ENCODE measurements around the gene TMEM220.

The TMEM220 gene

DNA sequence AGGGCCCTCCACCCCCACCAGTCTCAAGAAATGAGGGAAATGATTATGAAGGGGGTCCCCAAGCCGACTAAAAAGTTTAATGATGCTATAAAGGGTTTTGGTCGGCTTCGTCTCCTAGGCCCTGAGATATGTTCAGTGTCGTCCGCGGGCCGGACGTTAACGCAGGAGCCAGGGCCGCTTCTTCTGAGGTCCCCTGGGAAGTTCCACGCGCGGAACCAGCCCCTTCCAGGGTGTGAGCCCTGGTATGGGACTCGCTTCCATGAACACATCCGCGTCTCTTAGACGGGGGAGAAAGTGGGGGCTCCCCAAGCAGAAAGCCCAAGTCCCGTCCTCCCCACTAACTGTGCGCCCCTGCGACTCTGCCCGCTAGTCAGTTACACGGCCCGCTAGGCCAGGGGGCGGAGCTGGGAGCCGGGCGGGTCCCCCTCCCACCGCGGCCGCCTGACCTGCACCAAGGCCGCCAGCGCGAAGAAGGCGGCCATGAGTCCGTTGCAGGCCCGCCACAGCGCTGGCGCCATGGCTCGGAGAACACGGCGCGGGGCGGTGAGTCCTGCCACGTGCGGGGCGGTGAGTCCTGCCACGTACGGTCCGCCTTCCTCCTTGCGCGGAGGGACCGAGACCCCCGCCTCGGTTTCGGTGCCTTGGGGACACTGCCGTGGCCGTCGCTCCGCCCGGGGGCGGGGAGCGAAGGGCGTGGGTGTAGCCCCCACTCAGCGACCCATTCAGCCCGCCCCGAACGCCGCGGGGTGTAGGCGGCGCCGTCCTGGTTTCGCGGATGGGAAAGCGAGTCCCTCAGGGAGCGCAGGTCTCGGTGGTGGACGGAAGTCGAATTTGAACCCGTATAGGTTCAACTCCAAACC lies at the start of gene TMEM220:
TMEM220 (minus strand) TSS at position 690 of the 860 bp plus-strand sequence; CDS start at position 518, 172 bp downstream.
- DNase-seq (ENCODE audit: low spot score): no peak

GRCh38 chr17:10779609-10780008 lies 49.8 kb upstream of the TMEM220 start:
- DNase-seq (ENCODE audit: low spot score): no peak

GRCh38 chr17:10777890-10778289 lies 48.1 kb upstream of the TMEM220 start:
- DNase-seq (ENCODE audit: low spot score): no peak

DNA sequence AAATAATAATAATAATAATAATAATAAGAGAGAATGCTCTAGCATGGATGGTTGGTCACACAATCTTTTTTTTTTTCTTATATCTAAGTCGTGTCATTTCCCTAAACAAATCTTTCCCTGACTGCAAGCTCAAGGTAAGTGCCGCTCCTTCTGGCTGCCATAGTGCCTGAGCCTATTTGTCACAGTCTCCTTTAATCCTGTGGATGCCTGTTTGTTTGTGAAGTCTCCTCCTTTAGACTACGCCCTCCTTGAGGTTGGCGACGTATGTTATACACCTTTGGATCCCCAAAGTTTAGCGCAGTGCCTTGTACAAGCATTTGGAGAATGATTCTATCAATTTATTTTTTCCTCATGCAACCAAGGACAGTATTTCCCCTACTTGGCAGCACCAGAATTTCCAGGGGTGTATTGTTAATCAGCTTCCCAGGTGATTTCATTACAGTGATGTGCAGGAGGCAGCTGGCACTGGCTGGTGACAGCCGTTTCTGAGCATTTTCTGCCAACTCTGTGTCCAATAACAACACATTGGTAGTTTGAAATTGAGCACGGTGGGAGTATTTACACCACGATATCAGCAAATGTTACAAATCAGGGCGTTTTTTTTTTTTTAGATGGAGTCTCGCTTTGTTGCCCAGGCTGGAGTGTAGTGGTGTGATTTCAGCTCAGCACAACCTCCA lies 47.4 kb upstream of the TMEM220 start:
- DNase-seq (ENCODE audit: low spot score): no peak

DNA sequence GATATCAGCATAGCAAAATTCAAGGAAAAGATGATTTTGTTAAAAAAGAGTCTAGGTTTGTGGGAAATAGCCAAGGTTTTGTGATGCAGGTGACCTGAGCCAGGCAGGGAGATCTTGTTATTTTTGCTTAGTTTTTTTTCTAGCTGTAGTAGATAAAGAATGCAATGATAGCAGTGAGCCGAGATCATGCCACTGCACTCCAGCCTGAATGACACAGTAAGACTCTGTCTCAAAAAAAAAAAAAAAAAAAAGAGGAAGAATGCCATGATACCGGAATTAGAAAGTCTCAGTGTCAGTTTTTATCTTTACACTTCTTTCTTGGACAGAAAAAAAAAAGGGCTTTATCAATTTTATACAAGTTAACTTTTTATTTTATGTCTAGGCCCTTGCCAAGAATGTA lies 46.6 kb upstream of the TMEM220 start:
- no peak for DNase-seq (ENCODE audit: low spot score)

DNA sequence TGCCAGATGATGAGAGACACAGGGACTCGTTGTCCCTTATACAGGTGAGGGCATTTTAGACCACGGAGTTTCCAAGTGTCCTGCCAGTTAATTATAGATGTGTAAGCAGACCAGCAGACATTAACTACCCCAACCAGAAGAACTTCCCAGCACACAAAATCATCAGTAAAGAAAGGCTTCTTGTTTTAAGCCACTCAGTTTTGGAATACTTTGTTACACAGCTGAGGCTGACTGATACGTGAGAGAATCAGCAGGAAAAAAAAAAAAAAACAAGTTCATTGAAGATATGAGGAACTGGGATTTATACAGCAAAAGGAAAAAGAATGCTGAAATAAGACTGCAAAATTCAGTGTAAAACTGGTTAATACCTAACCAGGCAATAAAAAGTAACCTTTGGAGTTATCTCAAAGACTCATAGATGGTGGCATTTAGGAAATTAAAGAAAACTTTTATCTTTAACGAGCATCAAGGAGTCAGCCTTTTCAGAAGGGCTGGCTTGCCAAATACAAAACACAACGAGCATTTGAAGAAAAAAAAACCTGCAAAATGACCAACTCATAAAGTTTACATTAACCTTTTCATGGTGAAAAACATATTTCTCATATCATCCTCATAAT lies 46.0 kb upstream of the TMEM220 start:
- DNase-seq (ENCODE audit: low spot score): no peak

- DNase-seq (ENCODE audit: low spot score): no peak
Observed at GRCh38 chr17:10775058-10775457, 45.2 kb upstream of the TMEM220 start.

- DNase-seq (ENCODE audit: low spot score): no peak
Observed at GRCh38 chr17:10773391-10773790, 43.6 kb upstream of the TMEM220 start.

DNA sequence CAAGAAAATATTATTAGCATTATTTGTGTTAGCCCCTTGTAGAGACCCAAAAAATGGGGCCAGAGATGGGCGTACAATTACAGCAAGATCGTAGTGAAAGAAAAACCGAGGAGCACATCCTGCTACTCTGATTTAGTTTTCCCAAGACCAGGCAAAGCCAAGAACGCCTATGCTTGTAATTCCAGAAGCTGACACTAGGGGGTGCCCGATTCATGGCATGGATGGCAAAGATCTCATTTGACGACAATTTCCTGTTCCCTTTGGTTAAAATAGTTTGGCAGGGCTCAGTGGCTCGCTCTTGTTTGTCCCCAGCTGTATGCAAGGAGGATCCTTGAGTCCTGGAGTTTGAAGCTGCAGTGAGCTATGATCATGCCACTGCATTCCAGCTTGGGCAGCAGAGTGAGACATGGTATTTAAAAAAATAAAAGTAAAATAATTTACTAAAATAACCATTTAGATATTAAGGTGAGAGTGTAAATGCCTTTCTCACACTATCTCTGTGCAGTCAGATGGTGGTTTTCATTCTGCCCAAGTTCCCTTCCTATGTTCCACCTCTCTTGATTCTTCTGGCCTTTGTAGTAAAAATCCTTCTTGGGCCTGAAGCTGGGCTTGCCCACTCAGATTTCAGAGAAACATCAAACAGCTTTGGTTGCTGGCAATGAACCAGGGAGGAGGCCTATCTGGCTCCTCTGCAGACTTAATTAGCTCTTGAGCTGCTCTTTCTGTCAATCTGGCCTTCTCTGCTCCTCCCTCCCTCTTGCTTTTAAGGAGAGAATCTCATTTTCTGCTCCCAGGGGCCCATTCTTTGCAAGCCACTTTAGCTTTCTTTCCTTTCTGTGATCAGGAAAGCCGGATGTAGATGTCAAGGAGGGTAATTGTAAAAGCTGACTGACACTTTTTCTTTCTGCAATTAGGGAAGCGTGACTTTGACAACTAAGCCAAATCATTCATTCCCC lies 42.9 kb upstream of the TMEM220 start:
- DNase-seq (ENCODE audit: low spot score): peak; percentile 55

- no peak for DNase-seq (ENCODE audit: low spot score)
Observed at GRCh38 chr17:10771148-10771547, 41.3 kb upstream of the TMEM220 start.

DNA sequence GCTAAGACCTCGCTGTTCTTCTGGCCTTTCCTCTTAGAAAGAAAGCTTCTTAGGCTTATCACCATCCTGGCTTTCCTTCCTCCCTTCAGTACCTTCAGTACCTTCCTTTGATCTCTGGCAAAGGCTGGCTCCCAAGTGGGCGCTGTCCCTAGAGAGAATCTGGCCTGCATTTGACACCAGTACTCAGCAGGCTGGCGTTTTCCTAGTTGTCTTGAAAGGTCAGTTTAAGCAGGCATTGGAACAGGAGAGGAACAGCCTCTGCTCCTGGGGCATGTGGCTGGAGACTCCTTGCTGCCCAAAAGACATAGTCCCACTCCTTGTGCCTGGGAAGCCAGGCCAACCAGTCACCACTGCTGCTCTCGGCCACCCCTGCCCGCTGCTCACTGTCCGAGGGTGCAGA lies 40.0 kb upstream of the TMEM220 start:
- no peak for DNase-seq (ENCODE audit: low spot score)

DNA sequence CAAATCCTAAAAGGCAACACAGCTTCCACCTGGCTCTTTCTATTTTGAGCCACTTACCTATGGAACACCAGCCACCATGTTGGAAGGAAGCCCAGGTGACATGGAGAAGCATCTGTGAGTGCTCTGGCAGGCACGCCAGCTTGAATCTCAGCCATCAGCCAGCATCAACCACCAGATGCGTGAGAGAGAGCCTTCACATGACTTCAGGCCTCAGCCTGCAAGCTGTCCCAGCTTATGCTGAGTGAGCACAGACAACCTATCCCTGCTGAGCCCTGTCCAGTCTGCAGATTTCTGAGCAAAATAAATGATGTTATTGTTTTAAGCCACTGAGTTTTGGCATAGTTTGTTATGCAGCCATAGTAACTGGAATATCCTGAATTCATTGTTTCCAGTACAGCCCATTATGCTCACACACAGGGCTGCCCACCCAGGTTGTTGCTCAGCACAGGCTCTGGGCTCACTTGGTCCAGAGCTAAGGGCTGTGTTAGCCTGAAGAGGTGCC lies 39.0 kb upstream of the TMEM220 start:
- DNase-seq (ENCODE audit: low spot score): no peak

- no peak for DNase-seq (ENCODE audit: low spot score)
Observed at GRCh38 chr17:10767232-10767631, 37.4 kb upstream of the TMEM220 start.

DNA sequence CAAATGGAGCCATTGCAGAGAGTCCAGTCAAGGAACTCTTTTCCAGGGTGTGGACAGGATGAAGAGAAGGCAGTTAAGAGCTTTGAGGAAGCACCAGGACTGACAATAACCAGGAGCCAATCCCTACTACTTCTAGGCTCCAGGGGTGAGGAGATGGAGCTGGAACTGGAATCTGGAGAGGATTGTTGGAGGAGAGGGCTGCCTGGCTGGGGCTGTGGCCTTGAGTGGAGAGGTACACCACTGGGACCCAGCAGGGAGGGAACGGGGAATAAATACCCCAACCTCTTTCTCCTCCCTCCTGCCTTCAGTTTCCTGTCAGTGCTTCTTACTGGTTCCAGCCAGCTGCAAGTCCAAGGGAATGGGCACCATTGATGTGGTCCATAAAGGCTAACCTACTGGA lies 32.2 kb upstream of the TMEM220 start:
- no peak for DNase-seq (ENCODE audit: low spot score)

GRCh38 chr17:10761281-10761680 lies 31.5 kb upstream of the TMEM220 start:
- no peak for DNase-seq (ENCODE audit: low spot score)

GRCh38 chr17:10758062-10758461 lies 28.2 kb upstream of the TMEM220 start:
- no peak for DNase-seq (ENCODE audit: low spot score)

DNA sequence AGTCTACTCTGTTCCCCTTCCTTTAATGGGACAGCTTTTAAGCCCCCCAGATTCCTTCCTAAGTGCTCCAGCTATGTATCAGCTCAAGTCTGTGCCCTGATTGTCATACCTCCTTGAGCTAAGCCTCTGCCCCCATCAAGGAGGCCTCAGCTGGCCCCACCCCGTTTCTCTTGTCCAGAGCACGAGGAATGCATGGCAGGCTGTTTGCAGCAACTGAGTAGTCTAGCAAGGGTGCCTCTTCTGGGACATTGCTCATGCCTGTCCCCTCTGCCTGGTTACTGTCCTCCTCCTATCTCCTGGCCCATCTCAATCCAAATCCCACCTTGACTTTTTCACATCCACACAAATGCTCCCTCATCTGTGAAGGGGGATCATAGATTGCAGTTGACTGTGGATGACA lies 27.8 kb upstream of the TMEM220 start:
- DNase-seq (ENCODE audit: low spot score): no peak

DNA sequence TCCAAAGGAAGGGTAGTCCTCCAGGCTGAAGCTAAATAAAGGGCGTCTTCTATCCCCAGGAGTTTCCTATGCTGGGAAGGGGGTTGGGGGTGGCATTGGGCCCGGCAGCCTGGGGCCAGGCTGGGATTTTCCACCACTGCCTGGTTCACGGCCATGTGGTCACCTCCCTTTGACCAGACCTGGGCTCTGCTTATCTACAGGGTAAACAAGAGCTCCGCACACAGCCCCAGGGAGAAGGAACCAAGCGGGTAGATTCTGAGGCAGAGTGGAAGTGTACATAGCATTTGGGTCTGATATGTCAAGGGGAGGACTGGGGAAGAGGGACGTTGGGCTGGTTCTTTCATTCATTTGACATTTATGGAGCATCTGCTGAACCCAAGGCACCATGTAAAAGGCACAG lies 27.2 kb upstream of the TMEM220 start:
- no peak for DNase-seq (ENCODE audit: low spot score)

DNA sequence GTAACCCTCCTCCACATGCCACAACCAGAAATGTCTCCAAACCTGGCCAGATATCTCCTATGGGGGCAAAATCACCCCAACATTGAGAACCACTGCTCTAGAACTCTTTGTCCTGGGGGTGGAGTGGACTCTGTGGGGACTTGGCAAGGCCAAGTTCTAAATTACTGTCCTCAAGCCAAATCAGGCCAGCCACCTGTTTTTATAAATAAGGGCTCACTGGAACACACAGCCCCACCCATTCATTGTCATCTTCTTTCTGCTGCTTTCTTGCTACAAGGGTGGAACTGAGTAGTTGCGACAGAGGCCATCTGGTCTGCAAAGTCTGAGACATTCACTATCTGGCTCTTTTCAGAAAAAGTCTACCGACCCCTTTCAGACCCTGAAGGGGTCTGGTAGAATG lies 26.8 kb upstream of the TMEM220 start:
- DNase-seq (ENCODE audit: low spot score): no peak

- DNase-seq (ENCODE audit: low spot score): no peak
Observed at GRCh38 chr17:10756185-10756584, 26.4 kb upstream of the TMEM220 start.

DNA sequence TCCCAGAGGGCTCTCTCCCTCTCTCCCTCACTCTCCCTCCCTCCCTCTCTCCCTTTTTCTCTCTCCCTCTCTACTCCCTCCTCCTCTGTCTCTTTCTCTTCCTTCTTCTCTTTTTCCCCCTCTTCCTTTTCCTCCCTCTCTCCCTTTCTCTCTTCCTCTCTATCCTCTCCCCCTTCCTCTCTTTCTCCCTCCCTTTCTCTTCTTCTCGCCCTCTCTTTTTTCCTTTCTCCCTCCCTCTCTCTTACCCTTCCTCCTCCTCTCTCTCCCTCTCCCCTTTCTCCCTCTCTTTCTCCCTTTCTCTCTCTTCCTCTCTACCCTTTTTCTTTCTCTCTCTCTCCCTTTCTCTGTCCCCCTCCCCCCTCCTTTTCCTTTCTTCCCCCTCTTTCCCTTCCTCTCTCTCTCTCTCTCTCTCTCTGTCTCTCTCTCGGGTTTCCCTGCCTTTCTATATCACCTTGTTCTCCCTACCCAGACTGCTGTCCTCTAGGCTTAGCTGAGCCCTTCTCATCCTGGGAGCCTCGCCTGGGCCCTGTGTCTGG lies 25.8 kb upstream of the TMEM220 start:
- DNase-seq (ENCODE audit: low spot score): no peak

Measured in NAMALWA (cell line).